GM12873 (cell line): ENCODE measurements around the gene TRERF1.

Experiments used
- CTCF ChIP-seq: IDR thresholded peaks from 2 replicates; pipeline ENCODE4 v1.5.1; 2012; ENCODE audit warnings: low read depth, mild to moderate bottlenecking, moderate library complexity, low read length, control low read depth; ENCODE audit not compliant: insufficient read depth; ENCODE audit errors: missing control alignments

TRERF1 gene

DNA sequence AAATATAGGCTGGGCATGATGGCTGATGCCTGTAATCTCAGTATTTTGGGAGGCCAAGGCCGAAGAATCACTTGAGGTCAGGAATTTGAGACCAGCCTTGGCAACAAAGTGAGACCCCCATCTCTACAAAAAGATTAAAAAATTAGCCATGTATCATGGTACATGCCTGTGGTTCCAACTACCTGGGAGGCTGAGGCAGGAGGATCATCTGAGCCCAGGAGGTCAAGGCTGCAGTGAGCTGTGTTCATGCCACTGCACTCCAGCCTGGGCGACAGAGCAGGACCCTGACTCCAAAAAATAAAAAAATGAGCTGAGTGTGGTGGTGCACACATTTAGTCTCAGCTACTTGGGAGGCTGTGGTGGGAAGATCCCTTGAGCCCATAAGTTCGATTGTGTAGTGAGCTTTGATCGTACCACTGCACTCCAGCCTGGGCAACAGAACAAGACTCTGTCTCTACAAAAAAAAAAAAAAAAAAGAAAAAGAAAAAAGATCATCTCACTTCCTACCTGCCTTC, 246.9 kb downstream of the TRERF1 start:
- no peak for TF ChIP-seq CTCF

DNA sequence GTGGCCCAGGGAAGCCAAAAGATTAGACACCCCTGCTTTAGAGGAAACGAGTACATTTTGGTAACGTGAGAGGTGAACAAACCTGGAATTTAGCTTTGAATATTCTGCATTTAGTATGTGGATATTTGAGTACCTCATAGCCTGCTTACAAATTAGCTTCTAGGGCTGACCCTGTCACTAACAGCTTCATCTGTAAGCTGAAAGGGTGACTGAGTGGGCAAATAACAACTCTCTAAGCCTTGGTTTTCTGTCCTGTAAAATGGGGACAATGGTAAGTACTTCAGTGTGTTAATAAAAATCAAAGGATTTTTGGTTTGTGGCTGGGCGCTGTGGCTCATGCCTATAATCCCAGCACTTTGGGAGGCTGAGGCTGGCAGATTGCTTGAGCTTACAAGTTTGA, 248.5 kb downstream of the TRERF1 start:
- TF ChIP-seq CTCF, result no peak

GRCh38 chr6:42201382-42201781, 250.3 kb downstream of the TRERF1 start:
- TF ChIP-seq CTCF, result no peak

DNA sequence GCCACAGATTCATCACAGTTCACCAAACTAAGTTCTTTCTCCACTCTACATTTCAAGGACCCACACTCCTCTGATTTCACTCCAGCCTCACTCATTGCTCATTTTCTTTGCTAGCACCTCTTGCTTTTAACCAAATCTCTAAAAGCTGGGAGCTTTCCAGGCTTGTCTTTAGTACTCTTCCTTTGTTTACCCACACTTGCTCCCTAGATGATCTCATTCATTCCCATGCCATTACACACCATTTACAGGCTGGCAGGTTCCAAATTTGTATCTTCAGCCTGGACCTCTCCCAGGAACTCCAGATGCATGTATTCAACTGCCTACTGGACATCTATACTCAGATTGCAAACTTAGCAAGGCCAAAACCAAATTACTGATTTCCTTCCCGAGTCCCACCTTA, 251.7 kb downstream of the TRERF1 start:
- TF ChIP-seq CTCF, result no peak

- no peak for TF ChIP-seq CTCF
These were observed 252.4 kb downstream of the TRERF1 start for GRCh38 chr6:42199106-42199981.

DNA sequence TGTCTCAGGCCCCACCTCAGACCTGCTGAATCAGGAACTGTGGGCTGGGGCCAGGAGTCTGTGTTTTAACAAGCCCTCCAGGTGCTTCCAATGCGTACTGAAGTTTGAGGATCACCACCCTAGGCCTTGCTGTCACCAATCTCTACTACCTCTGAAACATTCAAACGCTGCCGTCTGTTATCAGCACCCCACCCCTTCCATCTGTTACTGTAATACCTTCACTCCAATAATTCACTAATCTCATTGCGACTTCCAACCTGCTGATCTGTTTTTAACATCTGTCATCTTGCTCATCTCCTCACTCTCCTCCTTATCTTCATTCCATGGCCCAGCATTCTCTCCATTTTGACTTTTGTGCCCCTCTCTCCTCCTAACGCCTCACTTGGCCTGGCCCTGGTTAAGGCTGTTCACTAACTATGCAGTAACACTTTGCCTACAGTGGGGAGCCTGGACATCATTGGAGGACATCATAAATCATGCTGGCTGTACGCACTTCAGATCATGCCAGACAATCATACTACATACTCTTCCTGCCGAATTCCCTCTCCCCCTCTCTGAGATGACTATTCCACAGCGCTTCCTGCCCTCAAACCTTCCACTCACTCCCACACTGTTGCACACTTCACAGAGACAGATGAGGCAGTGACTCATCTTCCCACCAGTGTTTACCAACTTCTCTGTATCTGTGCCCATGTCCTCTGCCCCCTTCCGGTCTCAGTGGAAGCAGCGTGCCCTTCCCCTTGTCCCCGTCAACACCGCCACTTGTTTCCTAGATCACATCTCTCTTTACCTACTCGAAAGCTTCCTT, 254.0 kb downstream of the TRERF1 start:
- no peak for TF ChIP-seq CTCF

- no peak for TF ChIP-seq CTCF
These were observed 256.3 kb downstream of the TRERF1 start for GRCh38 chr6:42195415-42195814.
